ENCODE data around the gene SLC39A12. TPM values are rescaled to one million over a fixed set of nuclear protein-coding genes. Genes with fewer than 3 reads are reported as not detected.

SLC39A12 gene
- total RNA-seq, 1 experiment from 2014 or later = not detected

DNA sequence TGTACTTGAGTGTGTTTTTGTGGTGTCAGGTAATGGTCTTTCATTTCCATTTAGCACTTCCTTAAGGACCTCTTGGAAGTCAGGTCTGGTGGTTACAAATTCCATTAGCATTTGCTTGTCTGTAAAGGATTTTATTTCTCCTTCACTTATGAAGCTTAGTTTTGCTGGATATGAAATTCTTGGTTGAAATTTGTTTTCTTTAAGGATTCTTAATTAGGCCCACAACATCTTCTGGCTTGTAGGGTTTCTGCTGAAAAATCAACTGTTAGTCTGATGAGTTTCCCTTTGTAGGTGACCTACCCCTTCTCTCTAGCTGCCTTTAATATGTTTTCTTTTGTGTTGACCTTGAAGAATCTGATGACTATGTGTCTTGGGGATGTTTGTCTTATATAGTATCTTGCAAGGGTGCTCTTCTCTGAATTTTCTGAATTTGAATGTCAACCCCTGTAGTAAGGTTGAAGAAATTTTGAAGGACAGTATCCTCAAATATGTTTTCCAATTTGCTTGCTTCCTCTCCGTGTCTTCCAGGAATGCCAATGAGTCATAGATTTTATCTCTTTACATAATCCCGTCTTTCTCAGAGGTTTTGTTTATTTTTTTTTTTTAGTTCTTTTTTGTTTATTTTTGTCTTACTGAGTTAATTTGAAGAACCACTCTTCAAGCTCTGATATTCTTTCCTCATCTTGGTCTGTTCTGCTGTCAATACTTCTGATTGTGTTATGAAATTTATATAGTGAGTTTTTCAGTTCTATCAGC is 70.2 kb downstream of the SLC39A12 start:
- peaks cover 58% of the 10 kb centered on the region for H3K9me3 Mint-ChIP-seq
- H3K27ac Mint-ChIP-seq = no peak overlapping the region
- H3K4me1 Mint-ChIP-seq = no peaks in the 10 kb centered on the region
- POLR2A ChIA-PET = no interaction called here
- peaks cover 20% of the 10 kb centered on the region for H3K36me3 Mint-ChIP-seq
- H3K27me3 Mint-ChIP-seq (ENCODE audit: low read depth) = no peaks in the 10 kb centered on the region
- TF ChIP-seq, protein P1, sequence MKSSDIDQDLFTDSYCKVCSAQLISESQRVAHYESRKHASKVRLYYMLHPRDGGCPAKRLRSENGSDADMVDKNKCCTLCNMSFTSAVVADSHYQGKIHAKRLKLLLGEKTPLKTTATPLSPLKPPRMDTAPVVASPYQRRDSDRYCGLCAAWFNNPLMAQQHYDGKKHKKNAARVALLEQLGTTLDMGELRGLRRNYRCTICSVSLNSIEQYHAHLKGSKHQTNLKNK (CRISPR knock-in tag; IDR thresholded peaks at IDR 0.05) = no peak
- TF ChIP-seq ZNF219 (CRISPR knock-in tag; IDR thresholded peaks at IDR 0.05; ENCODE audit: borderline replicate concordance) (no peak), JAZF1 (CRISPR knock-in tag; IDR thresholded peaks at IDR 0.05) (no peak), CBFB (CRISPR knock-in tag; IDR thresholded peaks at IDR 0.05; ENCODE audit: low read depth) (no peak)
- ATAC-seq (no peak), DNase-seq (ENCODE audit: low spot score) (no peak)
- CTCF ChIA-PET = no interaction called here
- H3K4me3 Mint-ChIP-seq = no peak overlapping the region

DNA sequence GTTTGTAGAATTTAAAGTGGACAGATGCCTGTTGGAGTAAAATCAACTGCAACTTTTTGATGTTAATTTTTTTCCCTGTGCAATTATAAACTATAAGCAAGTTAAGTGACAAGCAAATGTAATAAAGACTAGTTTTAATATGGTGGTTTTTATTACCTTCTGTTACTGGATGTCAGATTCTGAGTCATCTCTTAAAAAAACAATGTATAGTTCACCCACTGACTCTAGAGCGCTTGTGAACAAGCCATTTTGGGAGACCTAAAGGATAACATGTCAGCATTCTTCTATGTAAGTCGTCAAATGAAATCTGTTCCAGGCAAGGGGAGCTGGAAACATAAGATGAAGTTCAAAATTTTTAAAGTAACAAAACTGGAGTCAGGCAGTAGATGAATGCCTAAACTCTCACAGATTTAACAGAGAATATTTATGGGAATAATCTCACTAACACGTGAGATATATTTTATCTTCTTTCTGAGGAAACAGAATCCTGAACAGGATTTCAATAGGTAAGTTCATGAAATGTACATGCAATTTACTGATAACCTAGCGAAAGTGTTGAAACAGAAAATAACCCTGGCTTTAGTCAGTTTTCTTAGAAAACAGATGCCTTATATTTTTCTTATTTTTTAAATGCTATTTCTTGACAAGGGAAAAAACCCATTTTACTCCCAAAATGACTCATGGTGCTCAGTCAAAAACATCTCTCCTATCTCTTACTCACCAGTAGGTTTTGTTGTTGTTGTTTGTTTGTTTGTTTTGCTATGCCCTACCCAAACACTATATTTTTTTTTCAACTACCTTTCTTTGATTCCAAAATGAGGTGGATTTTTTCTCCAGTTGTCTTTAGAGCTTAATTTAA is 91.7 kb downstream of the SLC39A12 start:
- peaks cover 8% of the 10 kb centered on the region; the same call in 1 of the 2 replicates for H3K9me3 Mint-ChIP-seq
- no peaks in the 10 kb centered on the region for H3K36me3 Mint-ChIP-seq
- no peaks in the 10 kb centered on the region for H3K27me3 Mint-ChIP-seq (ENCODE audit: low read depth)
- ChIA-PET POLR2A (no interaction called here), CTCF (no interaction called here)
- H3K4me1 Mint-ChIP-seq = peaks cover 22% of the 10 kb centered on the region
- ATAC-seq (no peak), DNase-seq (ENCODE audit: low spot score) (no peak)
- H3K27ac Mint-ChIP-seq = no peak overlapping the region
- no peak overlapping the region for H3K4me3 Mint-ChIP-seq
- TF ChIP-seq ZNF423 (CRISPR knock-in tag; IDR thresholded peaks at IDR 0.05) = no peak
- TF ChIP-seq, protein P2, sequence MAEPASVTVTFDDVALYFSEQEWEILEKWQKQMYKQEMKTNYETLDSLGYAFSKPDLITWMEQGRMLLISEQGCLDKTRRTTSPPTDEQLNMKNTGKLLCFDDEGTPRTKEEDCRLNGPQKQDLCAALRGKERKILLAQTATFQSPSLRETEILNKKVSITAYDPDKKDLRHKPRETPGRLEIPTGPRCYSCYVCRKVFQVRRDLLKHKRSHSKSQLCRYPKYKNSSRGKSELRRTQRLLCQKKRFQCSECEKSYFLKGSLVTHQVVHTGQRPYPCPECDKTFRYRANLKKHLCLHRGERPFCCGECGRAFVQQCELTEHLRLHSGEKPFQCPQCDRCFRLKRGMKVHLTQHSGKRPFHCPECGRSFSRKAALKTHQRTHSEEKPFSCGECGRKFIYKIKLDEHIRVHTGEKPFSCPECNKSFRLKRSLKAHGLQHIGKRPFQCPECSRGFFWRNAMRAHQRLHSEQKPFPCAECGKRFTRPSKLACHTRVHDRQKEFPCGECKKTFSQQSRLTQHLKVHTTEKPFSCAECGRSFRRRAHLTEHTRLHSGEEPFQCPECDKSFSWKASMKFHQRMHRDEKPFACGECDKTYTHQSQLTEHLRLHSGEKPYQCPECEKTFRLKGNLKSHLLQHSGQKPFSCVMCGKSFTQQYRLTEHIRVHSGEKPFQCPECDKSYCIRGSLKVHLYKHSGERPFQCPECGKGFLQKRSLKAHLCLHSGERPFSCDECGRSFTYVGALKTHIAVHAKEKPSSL (CRISPR knock-in tag; conservative IDR thresholded peaks at IDR 0.05) = no peak
- no peak for TF ChIP-seq MXD4 (CRISPR knock-in tag; IDR thresholded peaks at IDR 0.05; ENCODE audit: borderline replicate concordance)
- TF ChIP-seq, protein P3, sequence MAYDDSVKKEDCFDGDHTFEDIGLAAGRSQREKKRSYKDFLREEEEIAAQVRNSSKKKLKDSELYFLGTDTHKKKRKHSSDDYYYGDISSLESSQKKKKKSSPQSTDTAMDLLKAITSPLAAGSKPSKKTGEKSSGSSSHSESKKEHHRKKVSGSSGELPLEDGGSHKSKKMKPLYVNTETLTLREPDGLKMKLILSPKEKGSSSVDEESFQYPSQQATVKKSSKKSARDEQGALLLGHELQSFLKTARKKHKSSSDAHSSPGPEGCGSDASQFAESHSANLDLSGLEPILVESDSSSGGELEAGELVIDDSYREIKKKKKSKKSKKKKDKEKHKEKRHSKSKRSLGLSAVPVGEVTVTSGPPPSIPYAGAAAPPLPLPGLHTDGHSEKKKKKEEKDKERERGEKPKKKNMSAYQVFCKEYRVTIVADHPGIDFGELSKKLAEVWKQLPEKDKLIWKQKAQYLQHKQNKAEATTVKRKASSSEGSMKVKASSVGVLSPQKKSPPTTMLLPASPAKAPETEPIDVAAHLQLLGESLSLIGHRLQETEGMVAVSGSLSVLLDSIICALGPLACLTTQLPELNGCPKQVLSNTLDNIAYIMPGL (CRISPR knock-in tag; IDR thresholded peaks at IDR 0.05) = no peak
- TF ChIP-seq TEAD4 (CRISPR knock-in tag; IDR thresholded peaks at IDR 0.05) = no peak
- TF ChIP-seq, protein P4, sequence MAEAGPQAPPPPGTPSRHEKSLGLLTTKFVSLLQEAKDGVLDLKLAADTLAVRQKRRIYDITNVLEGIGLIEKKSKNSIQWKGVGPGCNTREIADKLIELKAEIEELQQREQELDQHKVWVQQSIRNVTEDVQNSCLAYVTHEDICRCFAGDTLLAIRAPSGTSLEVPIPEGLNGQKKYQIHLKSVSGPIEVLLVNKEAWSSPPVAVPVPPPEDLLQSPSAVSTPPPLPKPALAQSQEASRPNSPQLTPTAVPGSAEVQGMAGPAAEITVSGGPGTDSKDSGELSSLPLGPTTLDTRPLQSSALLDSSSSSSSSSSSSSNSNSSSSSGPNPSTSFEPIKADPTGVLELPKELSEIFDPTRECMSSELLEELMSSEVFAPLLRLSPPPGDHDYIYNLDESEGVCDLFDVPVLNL (CRISPR knock-in tag; IDR thresholded peaks at IDR 0.05; ENCODE audit: borderline replicate concordance, low read depth) = no peak
- TF ChIP-seq HMGA2 (CRISPR knock-in tag; IDR thresholded peaks at IDR 0.05) = no peak
- TF ChIP-seq ELF4 (CRISPR knock-in tag; IDR thresholded peaks at IDR 0.05; ENCODE audit: low read depth) = no peak
- TF ChIP-seq SP1 (CRISPR knock-in tag; conservative IDR thresholded peaks at IDR 0.05) = no peak
- TF ChIP-seq FOXK1 (CRISPR knock-in tag; IDR thresholded peaks at IDR 0.05) = no peak
- TF ChIP-seq, protein P5, sequence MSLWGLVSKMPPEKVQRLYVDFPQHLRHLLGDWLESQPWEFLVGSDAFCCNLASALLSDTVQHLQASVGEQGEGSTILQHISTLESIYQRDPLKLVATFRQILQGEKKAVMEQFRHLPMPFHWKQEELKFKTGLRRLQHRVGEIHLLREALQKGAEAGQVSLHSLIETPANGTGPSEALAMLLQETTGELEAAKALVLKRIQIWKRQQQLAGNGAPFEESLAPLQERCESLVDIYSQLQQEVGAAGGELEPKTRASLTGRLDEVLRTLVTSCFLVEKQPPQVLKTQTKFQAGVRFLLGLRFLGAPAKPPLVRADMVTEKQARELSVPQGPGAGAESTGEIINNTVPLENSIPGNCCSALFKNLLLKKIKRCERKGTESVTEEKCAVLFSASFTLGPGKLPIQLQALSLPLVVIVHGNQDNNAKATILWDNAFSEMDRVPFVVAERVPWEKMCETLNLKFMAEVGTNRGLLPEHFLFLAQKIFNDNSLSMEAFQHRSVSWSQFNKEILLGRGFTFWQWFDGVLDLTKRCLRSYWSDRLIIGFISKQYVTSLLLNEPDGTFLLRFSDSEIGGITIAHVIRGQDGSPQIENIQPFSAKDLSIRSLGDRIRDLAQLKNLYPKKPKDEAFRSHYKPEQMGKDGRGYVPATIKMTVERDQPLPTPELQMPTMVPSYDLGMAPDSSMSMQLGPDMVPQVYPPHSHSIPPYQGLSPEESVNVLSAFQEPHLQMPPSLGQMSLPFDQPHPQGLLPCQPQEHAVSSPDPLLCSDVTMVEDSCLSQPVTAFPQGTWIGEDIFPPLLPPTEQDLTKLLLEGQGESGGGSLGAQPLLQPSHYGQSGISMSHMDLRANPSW (CRISPR knock-in tag; conservative IDR thresholded peaks at IDR 0.05; ENCODE audit: low read depth) = no peak
- no peak for TF ChIP-seq TP53 (CRISPR knock-in tag; IDR thresholded peaks at IDR 0.05)
- no peak for TF ChIP-seq SMAD3 (CRISPR knock-in tag; IDR thresholded peaks at IDR 0.05; ENCODE audit: borderline replicate concordance)
- TF ChIP-seq NR1H2 (CRISPR knock-in tag; IDR thresholded peaks at IDR 0.05) = no peak
- no peak for TF ChIP-seq ZNF317 (CRISPR knock-in tag; IDR thresholded peaks at IDR 0.05; ENCODE audit: borderline replicate concordance, low read depth)
- TF ChIP-seq, protein P6, sequence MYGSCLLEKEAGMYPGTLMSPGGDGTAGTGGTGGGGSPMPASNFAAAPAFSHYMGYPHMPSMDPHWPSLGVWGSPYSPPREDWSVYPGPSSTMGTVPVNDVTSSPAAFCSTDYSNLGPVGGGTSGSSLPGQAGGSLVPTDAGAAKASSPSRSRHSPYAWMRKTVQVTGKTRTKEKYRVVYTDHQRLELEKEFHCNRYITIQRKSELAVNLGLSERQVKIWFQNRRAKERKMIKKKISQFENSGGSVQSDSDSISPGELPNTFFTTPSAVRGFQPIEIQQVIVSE (CRISPR knock-in tag; IDR thresholded peaks at IDR 0.05; ENCODE audit: borderline replicate concordance) = no peak
- TF ChIP-seq, protein P7, sequence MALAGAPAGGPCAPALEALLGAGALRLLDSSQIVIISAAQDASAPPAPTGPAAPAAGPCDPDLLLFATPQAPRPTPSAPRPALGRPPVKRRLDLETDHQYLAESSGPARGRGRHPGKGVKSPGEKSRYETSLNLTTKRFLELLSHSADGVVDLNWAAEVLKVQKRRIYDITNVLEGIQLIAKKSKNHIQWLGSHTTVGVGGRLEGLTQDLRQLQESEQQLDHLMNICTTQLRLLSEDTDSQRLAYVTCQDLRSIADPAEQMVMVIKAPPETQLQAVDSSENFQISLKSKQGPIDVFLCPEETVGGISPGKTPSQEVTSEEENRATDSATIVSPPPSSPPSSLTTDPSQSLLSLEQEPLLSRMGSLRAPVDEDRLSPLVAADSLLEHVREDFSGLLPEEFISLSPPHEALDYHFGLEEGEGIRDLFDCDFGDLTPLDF (CRISPR knock-in tag; IDR thresholded peaks at IDR 0.05) = no peak
